GM18858 (cell line): ENCODE measurements around the gene WIF1.

Source experiments
- ATAC-seq: cut with Tn5 transposase; IDR thresholded peaks from one replicate; pipeline ENCODE4 v1.9.1; 2021; ENCODE audit not compliant: unreplicated experiment

WIF1 gene

GRCh38 chr12:65123435-65124063, 2.4 kb upstream of the WIF1 start:
- no peak for ATAC-seq

- no peak for ATAC-seq
These were observed 1.6 kb upstream of the WIF1 start for GRCh38 chr12:65122703-65123102.

- ATAC-seq = no peak
These were observed 908 bp upstream of the WIF1 start for GRCh38 chr12:65121956-65122469.

DNA sequence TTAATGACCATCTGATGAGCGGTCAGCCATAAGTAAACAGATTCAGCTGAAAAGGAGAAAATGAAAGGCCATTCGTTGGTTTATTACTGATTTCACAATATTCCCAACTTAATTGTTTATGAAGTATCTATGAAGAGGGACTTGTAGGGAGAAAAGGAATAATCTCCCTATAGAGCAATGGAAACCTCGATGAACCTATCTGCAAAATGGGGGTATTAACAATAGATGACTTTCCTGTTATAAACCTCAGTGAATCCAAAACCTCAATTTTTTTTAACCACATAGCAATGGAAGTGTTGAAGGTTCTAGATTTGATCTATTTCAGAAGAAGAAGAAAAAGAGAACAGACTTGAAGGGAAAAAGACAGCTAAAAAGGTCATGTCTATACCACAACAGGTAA, 2.0 kb downstream of the WIF1 start:
- no peak for ATAC-seq

- no peak for ATAC-seq
These were observed 7.5 kb downstream of the WIF1 start for GRCh38 chr12:65113621-65114035.

GRCh38 chr12:65106948-65107347, 14.2 kb downstream of the WIF1 start:
- ATAC-seq = no peak

- ATAC-seq = no peak
These were observed 21.0 kb downstream of the WIF1 start for GRCh38 chr12:65100140-65100539.

- ATAC-seq = no peak
These were observed 21.9 kb downstream of the WIF1 start for GRCh38 chr12:65099182-65099581.

DNA sequence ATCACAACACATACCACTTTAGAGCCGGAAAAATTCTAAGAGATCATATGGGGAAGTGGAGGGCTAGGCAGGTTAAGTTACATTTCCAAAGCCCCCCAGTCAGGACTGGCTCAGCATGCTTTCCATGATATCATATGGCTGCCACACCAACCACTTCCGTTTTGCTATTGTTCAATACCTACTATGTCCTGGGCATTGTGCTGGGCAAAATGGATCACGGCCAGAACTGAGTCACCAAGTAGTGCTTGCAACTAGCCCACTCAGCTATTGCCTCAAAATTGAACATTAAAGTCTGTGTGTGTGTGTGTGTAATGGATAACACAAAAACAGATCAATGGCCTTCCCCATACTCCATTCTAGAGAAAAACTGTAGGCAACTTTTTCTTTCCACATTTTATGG, 22.7 kb downstream of the WIF1 start:
- no peak for ATAC-seq

DNA sequence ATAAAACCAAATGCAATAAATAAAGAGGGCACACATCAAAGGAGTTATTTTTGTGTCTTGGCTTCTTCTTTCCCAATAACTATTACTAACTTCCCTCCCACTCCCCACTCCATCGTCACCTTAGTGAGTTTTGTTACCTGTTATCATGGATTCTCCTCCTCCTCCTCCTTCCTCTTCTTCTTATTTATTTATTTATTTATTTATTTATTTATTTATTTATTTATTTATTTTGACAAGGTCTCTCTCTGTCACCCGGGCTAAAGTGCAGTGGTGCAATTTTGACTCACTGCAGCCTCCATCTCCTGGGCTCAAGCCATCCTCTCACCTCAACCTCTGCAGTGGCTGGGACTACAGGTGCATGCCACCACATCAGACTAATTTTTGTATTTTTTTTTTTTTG, 26.4 kb downstream of the WIF1 start:
- no peak for ATAC-seq

- ATAC-seq = no peak
These were observed 27.5 kb downstream of the WIF1 start for GRCh38 chr12:65093606-65094005.

GRCh38 chr12:65090461-65090860, 30.6 kb downstream of the WIF1 start:
- no peak for ATAC-seq

DNA sequence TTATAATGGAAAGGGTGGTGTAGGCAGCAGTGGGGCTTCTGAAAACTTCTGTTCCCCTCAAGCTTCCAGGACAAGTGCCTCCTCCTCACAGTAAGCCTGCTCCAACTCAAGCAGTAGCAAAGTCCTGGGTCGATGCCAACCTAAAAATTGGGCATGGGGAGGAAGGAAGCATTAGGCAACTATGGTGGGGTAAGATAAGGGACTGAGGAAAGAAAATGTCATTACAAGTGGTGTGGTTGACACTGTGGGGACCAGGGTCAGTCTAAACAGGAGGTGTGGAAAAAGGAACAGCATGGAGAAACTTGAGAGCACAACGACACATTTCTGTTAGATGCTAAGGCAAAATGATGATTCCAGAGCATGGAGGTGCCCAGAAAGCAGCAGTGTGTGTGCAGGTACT, 34.9 kb downstream of the WIF1 start:
- ATAC-seq = no peak

GRCh38 chr12:65084579-65084978, 36.5 kb downstream of the WIF1 start:
- ATAC-seq = no peak

DNA sequence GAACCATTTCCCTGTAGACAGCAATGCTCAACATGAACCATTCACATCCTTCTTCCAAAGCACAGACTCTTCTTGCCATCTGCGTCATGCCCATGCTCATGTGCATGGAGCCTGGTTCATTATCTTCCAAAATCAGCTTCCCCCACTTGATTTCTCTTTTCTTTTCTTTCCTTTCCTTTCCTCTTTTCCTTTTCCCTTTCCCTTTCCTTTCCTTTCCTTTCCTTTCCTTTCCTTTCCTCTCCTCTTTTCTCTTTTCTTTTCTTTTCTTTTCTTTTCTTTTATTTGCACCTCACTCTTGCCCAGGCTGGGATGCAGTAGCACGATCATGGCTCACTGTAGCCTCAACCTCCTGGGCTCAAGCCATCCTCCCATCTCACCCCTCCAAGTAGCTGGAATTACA, 37.5 kb downstream of the WIF1 start:
- ATAC-seq = no peak

- ATAC-seq = no peak
These were observed 38.7 kb downstream of the WIF1 start for GRCh38 chr12:65082406-65082805.

DNA sequence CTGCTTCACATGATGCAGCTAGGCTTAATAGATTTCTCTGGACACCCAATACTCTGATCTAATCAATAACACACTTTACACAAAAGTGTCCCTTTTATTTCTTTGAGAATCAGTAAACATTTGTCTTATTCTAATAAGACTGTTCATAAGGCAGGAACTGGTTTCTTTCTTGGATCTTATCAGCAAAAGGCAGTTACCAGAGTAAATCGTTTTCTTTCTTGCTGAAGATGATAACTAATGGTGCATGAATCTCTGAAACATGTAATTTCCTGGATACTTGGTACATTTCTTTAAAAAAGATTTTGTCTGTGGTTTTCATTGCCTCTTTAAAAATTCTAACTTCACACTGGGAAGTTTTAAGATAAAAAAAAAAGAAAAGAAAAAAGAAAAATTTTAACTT, 39.6 kb downstream of the WIF1 start:
- no peak for ATAC-seq

DNA sequence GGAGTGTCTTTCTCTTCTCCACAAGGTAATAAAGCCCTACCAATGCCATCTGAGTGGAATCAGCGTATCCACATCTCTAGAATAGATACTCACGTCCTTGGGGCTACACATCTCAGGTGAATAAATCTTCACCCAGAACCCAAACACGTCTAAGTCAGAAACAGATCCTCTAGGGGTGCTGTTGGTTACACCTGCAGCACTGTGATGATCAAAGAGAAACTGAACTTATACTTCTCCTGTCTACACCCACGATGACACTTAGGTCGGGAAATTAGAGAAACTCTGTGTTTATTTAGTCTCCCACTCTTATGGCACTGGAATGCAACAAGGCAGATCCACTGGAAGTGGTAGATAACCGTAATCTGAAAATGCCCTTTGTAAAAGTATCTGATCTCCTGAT, 46.2 kb downstream of the WIF1 start:
- ATAC-seq = no peak

DNA sequence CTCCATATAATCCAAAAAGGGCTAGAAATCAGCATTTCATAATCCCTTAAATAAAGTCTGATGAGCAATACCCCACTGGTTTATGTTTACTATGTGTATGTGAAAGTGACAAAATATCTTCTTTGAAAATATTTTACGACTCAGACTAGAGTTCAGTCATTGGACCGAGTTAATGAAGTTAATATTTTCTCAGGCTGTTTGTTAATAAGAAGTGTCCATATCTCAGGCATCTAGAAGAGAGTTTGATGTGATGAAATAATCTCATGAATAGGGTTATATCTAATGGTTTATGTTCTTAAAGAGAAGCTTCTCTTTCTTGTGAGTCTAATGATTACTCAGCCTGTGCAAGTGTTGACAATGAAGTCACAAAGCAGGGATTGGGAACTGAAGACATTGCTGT, 51.8 kb downstream of the WIF1 start:
- no peak for ATAC-seq

GRCh38 chr12:65067383-65067782, 53.7 kb downstream of the WIF1 start:
- ATAC-seq = no peak

- no peak for ATAC-seq
These were observed 65.2 kb downstream of the WIF1 start for GRCh38 chr12:65055859-65056258.

DNA sequence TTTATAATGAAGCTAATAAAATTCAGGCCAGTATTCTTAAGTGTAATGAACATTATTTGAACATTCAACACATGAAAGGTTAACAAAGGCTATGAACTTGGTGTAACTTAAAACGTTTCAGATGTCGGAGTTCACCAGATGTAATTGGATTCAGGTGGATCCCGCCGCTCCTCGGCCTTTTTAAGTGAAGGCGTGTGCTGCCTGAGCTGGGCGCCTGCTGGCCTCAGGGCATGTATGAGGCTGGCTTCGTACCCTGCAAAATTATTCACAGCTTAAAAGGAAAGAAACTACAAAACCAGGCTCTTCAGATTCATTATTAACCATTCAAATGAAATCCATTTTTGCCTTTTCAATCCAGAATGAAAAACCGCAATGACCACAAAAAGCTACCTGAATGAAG, 69.9 kb downstream of the WIF1 start:
- ATAC-seq = no peak

- no peak for ATAC-seq
These were observed 75.8 kb downstream of the WIF1 start for GRCh38 chr12:65045269-65045668.
